Large intestine (tissue), 3 donors: ENCODE measurements around the gene PURA. TPM values are rescaled to one million over a fixed set of nuclear protein-coding genes. Genes with fewer than 3 reads are reported as not detected.

Experiments
- DNase-seq, 2 donors: peaks; one replicate each; pipeline versions ENCODE4 v3.0.0 to v3.0.0-alpha.2; 2013
- H3K27ac ChIP-seq: one replicate; pipeline ENCODE4 v1.5.1; 2013; ENCODE audit warnings: low read length
- H3K27me3 ChIP-seq: 2 replicates; pipeline ENCODE4 v1.6.1; 2013; ENCODE audit warnings: low read length; ENCODE audit not compliant: control insufficient read depth, insufficient read depth
- H3K36me3 ChIP-seq: 2 replicates; pipeline ENCODE4 v1.6.1; 2013; ENCODE audit warnings: low read length; ENCODE audit not compliant: control insufficient read depth, insufficient read depth
- H3K4me1 ChIP-seq: one replicate; pipeline ENCODE4 v1.6.1; 2013; ENCODE audit warnings: low read length; ENCODE audit not compliant: control insufficient read depth, insufficient read depth
- H3K4me3 ChIP-seq: one replicate; pipeline ENCODE4 v1.5.1; 2013; ENCODE audit warnings: low read length
- H3K9me3 ChIP-seq: one replicate; pipeline ENCODE4 v1.6.1; 2013; ENCODE audit warnings: mild to moderate bottlenecking, low read depth, low read length, moderate library complexity; ENCODE audit not compliant: control insufficient read depth
- WGBS: methylation state at CpG from one replicate; pipeline ENCODE4 v1.1.5; 2013; ENCODE audit warnings: low lambda C conversion rate; ENCODE audit not compliant: insufficient coverage; 5-methylcytosine and 5-hydroxymethylcytosine counted together
- polyA plus RNA-seq: library from polyadenylated mRNA; unstranded; fragments of 120-200 nt; gene quantifications from one replicate; pipeline ENCODE4 v1.2.1, GENCODE V29; 2013

Gene PURA
- polyA plus RNA-seq, 1 donor, result 16.0 TPM

- H3K27ac ChIP-seq, result no peak overlapping the region
- peaks cover 4% of the 10 kb centered on the region for H3K27me3 ChIP-seq
- H3K9me3 ChIP-seq, result peaks cover 7% of the 10 kb centered on the region
- H3K36me3 ChIP-seq, result no peaks in the 10 kb centered on the region
- no CpG with 5 or more reads among the region's 1 CpG for WGBS
- no peaks in the 10 kb centered on the region for H3K4me1 ChIP-seq
- DNase-seq, result no peak
- no peak overlapping the region for H3K4me3 ChIP-seq
These were observed 23.7 kb upstream of the PURA start for GRCh38 chr5:140090251-140090650.

DNA sequence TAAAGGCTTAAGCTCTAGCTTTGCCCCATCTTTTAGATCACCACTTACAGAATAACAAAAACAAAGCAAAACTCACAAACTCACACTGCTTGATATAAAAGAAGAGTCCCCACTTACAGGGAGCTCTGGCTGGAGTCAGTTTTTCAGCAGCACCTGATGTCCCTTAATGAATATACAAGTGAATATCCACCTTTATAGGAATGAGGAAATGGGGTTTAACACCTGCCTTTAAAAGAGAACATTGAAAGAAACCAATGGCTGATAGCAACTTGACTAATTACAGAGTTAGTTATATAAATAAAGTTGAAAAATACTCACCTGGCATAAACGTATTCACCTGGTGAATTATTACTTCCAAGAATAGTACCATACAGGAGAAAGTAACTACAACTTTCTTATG is 20.7 kb upstream of the PURA start:
- DNase-seq, result no peak
- peaks cover 7% of the 10 kb centered on the region for H3K27me3 ChIP-seq
- WGBS, result 50% methylated on average over 1 of the region's 1 CpG
- peaks cover 7% of the 10 kb centered on the region for H3K9me3 ChIP-seq
- H3K4me1 ChIP-seq, result no peaks in the 10 kb centered on the region
- no peak overlapping the region for H3K27ac ChIP-seq
- no peak overlapping the region for H3K4me3 ChIP-seq
- no peaks in the 10 kb centered on the region for H3K36me3 ChIP-seq

DNA sequence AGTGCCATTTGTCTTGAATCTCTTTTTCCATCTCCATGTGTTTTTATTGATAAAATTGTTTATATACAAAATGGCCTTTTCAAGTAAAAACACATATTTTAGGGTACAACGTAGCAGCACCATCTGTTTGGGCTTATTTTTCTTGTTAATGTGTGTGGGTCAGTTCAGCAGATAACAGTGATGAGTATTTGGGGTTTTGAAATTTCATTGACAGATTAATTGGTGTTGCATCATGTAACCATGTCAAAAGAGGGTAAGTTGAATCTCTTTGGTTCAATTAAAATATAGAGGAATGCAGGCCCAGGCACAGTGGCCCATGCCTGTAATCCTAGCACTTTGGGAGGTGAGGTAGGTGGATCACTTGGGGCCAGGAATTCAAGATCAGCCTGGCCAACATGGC is 20.0 kb upstream of the PURA start:
- H3K4me3 ChIP-seq, result no peak overlapping the region
- no peaks in the 10 kb centered on the region for H3K4me1 ChIP-seq
- H3K27ac ChIP-seq, result no peak overlapping the region
- no CpG with 5 or more reads among the region's 1 CpG for WGBS
- H3K27me3 ChIP-seq, result peaks cover 7% of the 10 kb centered on the region
- no peaks in the 10 kb centered on the region for H3K36me3 ChIP-seq
- H3K9me3 ChIP-seq, result peaks cover 7% of the 10 kb centered on the region
- DNase-seq, result no peak

GRCh38 chr5:140094889-140095288 is 19.0 kb upstream of the PURA start:
- no peak overlapping the region for H3K4me3 ChIP-seq
- no peaks in the 10 kb centered on the region for H3K36me3 ChIP-seq
- H3K27me3 ChIP-seq, result peaks cover 12% of the 10 kb centered on the region
- no peak for DNase-seq
- peaks cover 7% of the 10 kb centered on the region for H3K9me3 ChIP-seq
- no peak overlapping the region for H3K27ac ChIP-seq
- H3K4me1 ChIP-seq, result no peaks in the 10 kb centered on the region

DNA sequence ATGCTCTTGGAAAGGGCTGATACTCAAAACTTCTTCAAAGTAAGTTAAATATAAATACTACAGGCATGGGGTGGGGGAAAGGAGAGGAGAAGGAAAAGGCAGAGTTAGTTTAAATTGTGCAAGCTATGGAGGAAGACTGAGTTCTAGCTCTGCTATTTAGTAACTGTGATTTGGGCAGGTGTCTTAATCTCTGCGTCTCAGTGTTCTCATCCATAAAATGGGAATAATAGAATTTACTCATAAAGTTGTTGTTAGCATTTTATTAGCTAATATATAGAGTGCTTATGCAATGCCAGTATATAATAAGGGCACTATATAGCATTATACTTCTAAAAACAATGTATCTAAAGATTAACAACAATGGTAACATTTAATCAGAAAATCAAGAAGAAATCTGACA is 12.7 kb upstream of the PURA start:
- H3K27me3 ChIP-seq, result peaks cover 22% of the 10 kb centered on the region
- H3K36me3 ChIP-seq, result no peaks in the 10 kb centered on the region
- no peak overlapping the region for H3K4me3 ChIP-seq
- whole genome bisulfite sequencing, result no CpG with 5 or more reads among the region's 1 CpG
- no peak overlapping the region for H3K27ac ChIP-seq
- no peaks in the 10 kb centered on the region for H3K9me3 ChIP-seq
- no peaks in the 10 kb centered on the region for H3K4me1 ChIP-seq
- DNase-seq, result no peak

DNA sequence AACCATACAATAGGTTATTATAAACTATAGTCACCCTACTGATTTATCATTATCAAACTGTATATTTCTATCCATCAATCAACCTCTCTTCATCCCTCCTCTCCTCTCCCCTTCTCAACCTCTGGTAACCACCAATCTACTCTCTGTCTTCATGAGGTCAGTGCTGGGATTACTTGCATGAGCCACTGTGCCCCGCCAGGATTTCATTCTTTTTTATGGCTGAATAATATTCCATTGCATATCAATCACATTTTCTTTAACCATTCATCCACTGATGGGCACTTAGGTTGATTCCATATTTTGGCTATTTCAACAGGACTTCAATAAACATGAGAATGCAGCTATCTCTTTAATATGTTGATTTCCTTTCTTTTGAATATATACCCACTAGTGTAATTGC is 10.8 kb upstream of the PURA start:
- DNase-seq, result no peak
- H3K4me1 ChIP-seq, result peaks cover under 1% of the 10 kb centered on the region
- no peaks in the 10 kb centered on the region for H3K36me3 ChIP-seq
- no peaks in the 10 kb centered on the region for H3K9me3 ChIP-seq
- no CpG with 5 or more reads among the region's 1 CpG for WGBS
- no peak overlapping the region for H3K4me3 ChIP-seq
- H3K27ac ChIP-seq, result no peak overlapping the region
- peaks cover 20% of the 10 kb centered on the region for H3K27me3 ChIP-seq

DNA sequence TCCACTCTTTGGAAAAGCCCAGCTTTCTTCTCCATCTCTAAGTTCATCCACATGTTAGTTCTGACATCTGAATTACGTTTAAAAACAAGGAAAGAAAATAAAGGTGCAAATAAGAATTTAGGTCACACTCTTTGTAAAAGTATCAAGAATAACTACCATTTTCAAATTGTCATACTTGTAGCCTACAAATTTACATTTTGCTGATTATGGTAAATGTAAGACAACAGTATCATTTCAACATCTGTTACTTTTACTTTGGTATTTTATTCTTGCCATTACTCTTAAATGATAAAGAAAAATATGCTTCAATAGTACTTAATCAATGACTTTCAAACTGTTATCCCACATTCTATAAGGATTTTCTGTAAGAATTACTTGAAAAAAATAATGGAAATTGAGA is 9.8 kb upstream of the PURA start:
- Histone ChIP-seq H3K27ac (no peak overlapping the region), H3K27me3 (peaks cover 27% of the 10 kb centered on the region), H3K36me3 (no peaks in the 10 kb centered on the region), H3K4me1 (peaks cover 10% of the 10 kb centered on the region), H3K9me3 (no peaks in the 10 kb centered on the region), H3K4me3 (no peak overlapping the region)
- DNase-seq, result no peak
- WGBS, result no CpG with 5 or more reads among the region's 1 CpG

DNA sequence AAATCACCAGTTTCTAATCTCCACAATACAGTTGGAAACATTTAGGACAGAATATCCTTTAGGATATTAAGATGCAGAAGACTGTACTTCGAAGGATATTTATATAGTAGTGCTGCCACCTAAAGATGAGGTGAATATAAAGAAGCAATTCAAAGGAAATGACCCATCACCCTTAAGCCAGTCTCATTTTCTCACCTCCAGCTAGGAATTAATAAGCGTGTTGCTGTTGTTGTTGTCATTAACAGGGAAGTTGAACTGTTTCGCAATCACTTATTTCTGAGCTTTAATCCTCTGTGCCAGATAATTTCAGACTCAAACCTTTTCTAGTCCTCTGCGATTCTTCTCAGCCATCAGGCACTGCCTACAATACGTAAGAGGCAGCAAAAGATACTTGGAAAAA is 7.8 kb upstream of the PURA start:
- peak in 1 of 2 donors; percentile 29 for DNase-seq
- peaks cover 37% of the 10 kb centered on the region for H3K27me3 ChIP-seq
- H3K9me3 ChIP-seq, result no peaks in the 10 kb centered on the region
- WGBS, result 0% methylated on average over 1 of the region's 5 CpGs
- H3K4me1 ChIP-seq, result peaks cover 15% of the 10 kb centered on the region
- H3K36me3 ChIP-seq, result no peaks in the 10 kb centered on the region
- H3K4me3 ChIP-seq, result no peak overlapping the region
- H3K27ac ChIP-seq, result no peak overlapping the region

GRCh38 chr5:140106805-140107311 is 7.1 kb upstream of the PURA start:
- no peak for DNase-seq
- H3K4me1 ChIP-seq, result peaks cover 15% of the 10 kb centered on the region
- H3K36me3 ChIP-seq, result no peaks in the 10 kb centered on the region
- H3K27me3 ChIP-seq, result peaks cover 44% of the 10 kb centered on the region
- no CpG with 5 or more reads among the region's 16 CpGs for WGBS
- no peaks in the 10 kb centered on the region for H3K9me3 ChIP-seq
- H3K4me3 ChIP-seq, result peak overlapping the region; percentile 63
- peak overlapping the region; percentile 81 for H3K27ac ChIP-seq

GRCh38 chr5:140107312-140108092 is 6.4 kb upstream of the PURA start:
- H3K4me1 ChIP-seq, result peaks cover 15% of the 10 kb centered on the region
- peak overlapping the region; percentile 63 for H3K4me3 ChIP-seq
- peak overlapping the region; percentile 81 for H3K27ac ChIP-seq
- peaks cover 47% of the 10 kb centered on the region for H3K27me3 ChIP-seq
- DNase-seq, result peak; percentile 94 to 98
- no peaks in the 10 kb centered on the region for H3K9me3 ChIP-seq
- no CpG with 5 or more reads among the region's 88 CpGs for WGBS
- H3K36me3 ChIP-seq, result no peaks in the 10 kb centered on the region
